HG03378 (cell line): Measurements from ENCODE around the gene MYPN.
"Not testable (repeated sequence)": the region's sequence is repeated elsewhere in the genome, so short reads cannot be mapped to it uniquely, and the experiment has no call there.

ENCODE experiments used
- ATAC-seq: cut with Tn5 transposase; IDR thresholded peaks from one replicate; pipeline ENCODE4 v1.9.1; 2021; ENCODE audit warnings: mild to moderate bottlenecking, moderate library complexity; ENCODE audit not compliant: unreplicated experiment

The MYPN gene, protein sequence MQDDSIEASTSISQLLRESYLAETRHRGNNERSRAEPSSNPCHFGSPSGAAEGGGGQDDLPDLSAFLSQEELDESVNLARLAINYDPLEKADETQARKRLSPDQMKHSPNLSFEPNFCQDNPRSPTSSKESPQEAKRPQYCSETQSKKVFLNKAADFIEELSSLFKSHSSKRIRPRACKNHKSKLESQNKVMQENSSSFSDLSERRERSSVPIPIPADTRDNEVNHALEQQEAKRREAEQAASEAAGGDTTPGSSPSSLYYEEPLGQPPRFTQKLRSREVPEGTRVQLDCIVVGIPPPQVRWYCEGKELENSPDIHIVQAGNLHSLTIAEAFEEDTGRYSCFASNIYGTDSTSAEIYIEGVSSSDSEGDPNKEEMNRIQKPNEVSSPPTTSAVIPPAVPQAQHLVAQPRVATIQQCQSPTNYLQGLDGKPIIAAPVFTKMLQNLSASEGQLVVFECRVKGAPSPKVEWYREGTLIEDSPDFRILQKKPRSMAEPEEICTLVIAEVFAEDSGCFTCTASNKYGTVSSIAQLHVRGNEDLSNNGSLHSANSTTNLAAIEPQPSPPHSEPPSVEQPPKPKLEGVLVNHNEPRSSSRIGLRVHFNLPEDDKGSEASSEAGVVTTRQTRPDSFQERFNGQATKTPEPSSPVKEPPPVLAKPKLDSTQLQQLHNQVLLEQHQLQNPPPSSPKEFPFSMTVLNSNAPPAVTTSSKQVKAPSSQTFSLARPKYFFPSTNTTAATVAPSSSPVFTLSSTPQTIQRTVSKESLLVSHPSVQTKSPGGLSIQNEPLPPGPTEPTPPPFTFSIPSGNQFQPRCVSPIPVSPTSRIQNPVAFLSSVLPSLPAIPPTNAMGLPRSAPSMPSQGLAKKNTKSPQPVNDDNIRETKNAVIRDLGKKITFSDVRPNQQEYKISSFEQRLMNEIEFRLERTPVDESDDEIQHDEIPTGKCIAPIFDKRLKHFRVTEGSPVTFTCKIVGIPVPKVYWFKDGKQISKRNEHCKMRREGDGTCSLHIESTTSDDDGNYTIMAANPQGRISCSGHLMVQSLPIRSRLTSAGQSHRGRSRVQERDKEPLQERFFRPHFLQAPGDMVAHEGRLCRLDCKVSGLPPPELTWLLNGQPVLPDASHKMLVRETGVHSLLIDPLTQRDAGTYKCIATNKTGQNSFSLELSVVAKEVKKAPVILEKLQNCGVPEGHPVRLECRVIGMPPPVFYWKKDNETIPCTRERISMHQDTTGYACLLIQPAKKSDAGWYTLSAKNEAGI (N-terminal part only)

DNA sequence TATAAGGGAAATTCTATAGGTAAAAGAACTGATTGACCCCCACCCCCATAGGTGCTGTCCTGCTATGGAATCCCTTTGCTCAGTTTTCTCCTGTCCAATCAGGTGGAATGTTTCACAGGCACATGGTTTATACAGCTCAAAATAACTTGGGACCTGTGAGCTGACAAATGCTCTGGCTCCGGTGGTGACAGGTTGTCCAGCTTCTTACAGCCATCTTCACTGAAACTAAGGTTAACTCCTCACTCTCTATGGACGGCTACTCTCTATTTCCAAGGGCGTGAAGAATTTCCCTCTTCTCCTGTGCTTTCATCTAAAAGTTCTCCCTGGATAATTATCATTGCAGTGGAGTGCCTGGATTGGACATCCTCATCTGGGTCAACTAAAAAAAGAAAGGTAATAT lies at the start of gene MYPN:
Gene MYPN, plus strand, starts transcription at position 158 of the 400 bp plus-strand sequence. CDS start 11,951 bp downstream, outside the sequence.
- no peak for ATAC-seq

DNA sequence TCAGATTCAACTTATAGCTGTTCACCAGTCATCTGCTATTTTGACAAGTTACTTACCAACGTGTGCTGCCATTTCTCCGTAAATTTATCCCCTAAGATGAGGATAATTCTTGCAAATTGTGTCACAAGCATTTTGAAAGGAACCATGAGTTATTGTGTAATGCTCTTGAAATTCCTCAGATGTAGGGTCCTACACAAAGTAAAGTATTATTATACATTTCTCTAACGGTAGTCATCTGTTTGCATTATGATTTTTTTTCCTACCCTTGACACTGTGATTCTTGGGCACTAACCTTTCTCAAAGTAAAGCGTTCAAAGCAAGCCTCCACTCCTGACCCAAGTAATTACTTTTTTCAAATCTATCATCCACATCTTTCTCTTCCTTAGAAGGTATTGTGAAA lies 42.3 kb upstream of the MYPN start:
- no peak for ATAC-seq

DNA sequence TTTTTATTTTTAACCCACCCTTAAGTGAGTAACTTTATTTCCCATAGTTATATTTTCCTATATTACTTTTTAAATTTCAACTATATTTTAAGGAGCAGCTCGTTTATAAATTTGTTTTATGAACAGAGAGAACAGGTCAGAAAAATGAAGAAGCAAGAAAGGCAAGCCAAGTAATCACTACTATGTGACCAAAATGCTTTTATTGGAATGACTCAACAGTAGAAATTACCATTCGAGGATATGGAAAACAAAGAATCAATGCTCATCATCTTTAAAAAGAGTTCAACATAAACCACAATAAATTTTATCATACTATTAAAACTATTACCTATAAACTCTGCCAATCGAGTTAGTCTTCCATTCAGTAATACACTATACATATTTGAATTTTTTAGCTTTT lies 41.8 kb upstream of the MYPN start:
- no peak for ATAC-seq

DNA sequence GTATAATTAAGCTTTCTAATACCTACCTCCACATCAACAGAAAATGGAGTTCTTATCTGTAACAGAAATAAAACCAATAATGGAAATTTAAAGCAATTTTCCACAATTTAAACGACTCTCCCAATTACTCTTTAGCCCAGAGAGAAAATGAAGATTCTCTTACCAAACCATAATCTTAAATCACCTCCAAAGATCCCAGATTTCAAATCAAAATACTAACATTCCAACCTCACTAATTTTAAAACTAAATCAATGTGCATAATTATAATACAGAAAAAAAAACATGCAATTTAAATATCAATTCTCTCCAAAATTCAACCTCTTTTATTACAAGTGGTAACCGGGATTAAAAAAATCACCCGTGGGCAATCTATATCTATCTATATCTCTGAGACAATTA lies 35.7 kb upstream of the MYPN start:
- no peak for ATAC-seq

DNA sequence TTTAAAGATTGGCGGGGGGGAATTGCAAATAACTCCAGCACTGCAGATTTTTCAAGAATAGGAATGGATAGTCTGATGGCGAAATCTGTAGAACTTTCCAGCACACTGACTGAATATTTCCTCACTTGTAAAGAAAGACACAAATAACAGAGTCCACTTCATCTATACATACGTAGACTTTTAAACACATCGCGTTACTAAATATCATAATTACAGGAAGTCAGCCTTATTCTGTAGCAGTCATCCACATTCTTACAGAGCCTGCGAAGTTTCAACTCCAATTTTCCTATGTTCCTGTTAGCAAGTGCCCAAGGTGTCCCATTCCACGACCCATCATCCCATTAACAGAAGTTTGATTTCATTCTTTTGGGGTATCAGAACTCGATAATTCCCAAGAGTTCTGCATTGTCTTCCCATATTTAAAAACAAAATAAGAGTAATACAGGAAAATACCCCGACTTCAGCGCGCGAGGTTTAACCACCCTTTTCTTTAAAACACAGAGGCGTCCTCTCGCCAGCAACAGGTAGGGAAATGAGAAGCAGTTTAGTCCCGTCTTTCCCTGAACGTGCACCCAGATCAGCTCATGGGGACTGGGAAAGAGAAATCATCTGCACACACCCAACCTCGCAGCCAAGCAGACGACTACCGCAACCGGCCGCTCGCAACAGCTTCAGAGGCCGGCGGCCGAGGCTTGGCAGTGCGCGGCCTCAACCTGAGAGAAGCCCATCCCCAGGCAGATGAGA lies 35.1 kb upstream of the MYPN start:
- no peak for ATAC-seq

DNA sequence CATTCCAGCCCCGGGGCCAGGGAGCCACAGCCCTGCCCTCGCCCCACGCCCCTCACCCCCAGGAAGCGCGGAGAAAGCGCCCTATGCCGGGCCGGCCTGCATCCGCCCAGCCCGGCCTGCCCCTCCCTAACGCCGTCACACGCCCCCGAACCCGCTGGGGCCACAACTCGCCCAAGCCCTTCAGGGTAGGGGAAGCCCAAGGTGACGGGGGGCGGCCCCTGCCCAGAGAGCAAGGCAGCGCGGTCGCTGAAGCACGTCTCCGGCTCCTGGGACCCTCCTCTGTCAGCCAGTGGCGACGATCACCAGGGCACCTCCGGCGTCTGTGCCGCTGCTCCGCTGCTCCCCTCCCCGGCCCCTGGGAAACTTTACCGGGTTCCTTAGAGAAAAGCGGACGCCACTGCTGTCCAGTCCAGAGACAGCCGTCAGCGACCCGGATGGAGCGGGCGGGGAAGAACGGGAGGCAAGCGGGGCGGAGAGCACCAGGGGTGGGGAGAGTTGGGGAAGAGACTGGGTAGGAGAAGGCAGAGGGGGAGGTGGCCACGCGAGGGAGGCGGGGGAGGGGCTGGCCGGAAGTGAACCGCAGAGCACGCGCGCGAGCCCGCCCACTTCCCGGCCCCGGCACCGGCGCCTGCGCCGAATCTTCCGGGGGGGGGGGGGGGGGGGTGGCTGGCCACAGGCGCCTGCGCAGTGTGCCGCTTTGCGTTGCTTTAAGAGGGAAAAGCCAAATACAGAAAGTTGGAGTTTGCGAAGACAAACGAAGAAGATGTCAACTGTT lies 34.3 kb upstream of the MYPN start, which contains the start of gene HERC4:
Gene HERC4, minus strand, starts transcription at position 509 of the 775 bp plus-strand sequence. CDS start 2,175 bp downstream, outside the sequence.
- peak; percentile 82 for ATAC-seq

DNA sequence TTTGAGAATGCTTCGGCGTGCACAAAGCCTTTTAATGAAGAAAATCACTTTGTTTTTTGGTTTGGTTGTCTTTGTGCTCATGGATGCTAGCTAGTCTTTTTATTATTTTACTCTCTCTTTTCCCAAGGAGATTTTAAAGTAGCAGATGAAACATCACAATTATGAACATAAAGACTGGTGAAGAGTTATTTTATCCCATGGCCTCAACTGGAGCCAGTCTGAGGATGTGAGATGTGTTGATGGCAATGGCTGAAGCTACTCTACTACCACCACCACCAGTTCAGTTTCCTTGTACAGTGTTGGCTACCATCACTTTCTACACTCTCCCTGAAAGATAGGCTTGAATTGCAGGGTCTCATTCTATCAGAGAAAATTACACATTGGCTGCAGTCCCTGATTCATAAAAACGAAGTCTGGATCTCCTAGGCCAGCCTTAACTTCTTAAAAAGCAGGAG lies 33.7 kb upstream of the MYPN start:
- ATAC-seq, result peak; percentile 3

DNA sequence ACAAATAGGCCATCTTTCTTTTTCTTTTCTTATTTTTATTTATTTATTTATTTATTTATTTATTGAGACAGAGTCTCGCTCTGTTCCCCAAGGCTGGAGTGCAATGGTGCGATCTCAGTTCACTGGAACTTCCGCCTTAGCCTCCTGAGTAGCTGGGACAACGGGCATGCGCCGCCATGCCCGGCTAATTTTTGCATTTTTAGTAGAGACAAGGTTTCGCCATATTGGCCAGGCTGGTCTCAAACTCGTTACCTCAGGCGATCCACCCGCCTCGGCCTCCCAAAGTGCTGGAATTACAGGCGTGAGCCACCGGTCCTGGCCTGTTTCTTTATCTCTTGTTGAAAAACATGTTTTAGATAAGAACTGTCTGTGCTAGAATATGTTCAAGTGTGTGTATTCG lies 33.2 kb upstream of the MYPN start:
- ATAC-seq, result not testable (repeated sequence)

DNA sequence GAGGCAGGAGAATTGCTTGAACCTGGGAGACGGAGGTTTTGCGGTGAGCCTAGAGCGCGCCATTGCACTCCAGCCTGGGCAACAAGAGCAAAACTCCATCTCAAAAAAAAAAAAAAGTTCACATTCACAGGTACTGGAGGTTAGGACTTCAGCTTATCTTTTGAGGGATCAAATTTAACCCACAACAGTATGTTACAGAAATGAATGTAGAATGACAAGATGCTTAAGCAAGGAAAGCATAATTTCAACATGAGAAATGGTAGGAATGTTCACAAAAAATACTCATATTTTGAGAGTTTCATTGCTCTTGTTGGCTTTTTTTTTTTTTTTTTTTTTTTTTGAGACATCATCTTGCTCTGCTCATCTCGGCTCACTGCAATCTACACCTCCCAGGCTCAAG lies 32.3 kb upstream of the MYPN start:
- no peak for ATAC-seq

DNA sequence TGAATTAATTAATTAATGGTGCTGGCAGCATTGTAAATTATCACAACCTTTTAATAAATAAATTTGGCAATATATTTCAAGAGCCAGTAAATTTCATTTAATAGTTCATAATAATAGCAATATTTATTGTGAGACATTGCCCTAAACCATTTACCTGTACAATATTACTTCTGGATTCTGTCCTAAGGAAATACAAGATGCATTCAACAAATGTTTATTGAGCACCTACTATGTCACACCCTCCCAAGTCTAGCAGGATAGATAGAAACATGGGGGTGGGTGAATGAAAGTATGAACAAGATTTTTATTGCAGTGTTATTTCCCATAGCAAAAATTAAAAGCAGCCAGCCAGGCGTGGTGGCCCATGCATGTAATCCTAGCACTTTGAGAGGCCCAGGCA lies 29.9 kb upstream of the MYPN start:
- ATAC-seq, result no peak

DNA sequence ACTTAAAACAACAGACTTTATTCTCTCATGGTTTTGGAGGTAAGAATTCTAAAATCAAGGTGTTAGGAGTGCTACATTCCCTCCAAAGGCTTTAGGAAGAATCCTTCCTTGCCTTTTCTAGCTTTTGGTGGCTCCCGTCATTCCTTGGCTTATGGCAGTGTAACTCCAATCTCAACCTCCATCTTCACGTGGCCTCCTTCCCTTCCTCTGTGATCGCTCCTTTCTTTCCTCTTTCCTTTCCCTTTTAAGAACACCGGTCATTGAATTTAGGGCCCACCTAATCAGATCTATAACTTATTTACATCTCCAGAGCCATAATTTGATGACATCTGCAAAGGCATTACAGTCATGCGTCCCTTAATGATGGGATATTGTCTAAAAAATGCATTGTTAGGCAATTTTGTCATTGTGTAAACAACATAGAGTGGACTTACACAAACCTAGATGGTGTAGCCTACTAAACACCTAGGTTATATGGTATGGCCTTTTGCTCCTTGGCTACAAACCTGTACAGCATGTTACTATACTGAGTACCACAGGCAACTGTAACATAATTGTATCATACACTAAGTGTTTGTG lies 28.3 kb upstream of the MYPN start:
- ATAC-seq, result no peak

DNA sequence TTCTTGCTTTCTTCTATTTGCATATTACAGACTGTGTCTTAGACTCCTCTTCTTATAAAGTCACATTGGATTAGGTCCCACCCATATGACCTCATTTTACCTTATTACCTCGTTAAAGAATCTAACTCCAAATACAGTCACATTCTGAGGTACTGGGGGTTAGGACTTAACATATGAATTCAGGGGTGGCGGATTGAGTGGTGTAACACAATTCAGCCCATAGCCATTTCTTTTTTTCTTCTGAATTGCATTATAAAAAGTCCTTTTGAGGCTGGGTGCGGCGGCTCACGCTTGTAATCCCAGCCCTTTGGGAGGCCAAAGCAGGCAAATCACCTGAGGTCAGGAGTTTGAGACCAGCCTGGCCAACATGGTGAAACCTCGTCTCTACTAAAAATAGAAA lies 27.4 kb upstream of the MYPN start:
- no peak for ATAC-seq

DNA sequence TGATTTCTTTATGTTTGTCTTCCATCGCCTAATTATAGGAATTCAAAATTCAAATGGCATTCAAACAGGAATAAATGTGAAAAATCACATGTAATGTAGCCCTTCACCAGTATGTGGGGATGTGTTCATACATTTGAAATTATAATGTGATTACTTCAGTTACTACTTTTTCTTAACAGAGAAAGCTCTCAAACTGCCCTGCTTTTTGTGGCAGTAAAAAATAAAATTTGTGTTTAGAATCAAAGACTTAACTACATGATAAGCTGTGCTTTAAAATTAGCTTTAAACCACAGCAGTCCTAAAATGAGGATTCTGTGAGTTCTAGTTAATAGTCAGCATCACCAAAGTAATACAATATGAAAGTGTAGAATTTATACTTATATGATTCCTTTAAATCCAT lies 26.4 kb upstream of the MYPN start:
- no peak for ATAC-seq

DNA sequence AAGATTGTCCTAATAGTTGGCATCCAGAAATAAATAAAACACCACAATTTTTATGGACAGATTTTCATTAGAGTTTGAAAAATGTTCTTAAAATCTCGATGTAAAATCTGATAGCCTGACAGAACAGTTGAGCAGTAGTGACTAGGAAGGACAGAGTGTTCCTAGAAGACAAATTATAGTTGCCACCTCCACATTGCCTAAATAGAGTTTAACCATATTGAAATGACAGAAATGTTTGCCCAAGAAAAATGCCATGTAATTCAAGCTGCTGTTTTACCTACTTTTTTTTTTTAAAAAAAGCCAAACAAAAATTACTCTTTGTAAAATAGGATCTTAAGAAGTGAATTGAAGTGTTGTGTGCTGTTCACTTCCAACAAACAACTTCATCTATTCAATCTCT lies 25.3 kb upstream of the MYPN start:
- no peak for ATAC-seq

DNA sequence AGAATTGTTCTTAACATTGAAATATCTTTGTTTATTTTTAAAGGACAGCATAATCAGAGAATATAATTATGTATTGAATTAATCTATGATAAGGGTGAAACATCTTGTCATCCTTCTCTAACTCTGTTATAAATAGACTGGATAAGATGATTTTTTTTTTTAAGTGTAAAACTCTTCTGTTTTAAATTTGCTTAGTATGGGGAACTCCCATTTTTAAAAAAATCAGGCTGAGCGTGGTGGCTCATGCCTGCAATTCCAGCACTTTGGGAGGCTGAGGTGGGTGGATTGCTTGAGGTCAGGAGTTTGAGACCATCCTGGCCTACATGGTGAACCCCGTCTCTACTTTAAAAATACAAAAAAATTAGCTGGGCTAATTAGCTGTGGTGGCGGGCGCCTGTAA lies 24.8 kb upstream of the MYPN start:
- ATAC-seq, result no peak

DNA sequence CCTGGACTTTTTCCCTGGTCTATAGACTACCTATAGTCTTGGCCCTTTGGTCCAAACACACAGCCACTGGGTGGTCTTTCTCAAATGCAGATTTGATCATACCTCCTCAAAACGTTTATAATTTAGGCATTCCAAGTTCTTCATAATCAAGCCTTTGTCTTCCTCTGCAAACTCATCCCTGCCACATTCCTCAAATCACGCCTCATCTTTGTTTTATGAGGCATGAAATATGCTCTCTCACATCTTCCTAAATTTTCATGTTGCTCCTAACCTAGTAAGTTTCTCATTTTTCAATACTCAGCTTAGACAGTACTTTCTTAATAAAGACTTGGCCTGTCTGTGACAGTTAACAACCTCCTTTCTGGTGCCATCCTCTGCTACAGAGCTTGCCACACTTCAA lies 23.3 kb upstream of the MYPN start:
- ATAC-seq, result no peak

DNA sequence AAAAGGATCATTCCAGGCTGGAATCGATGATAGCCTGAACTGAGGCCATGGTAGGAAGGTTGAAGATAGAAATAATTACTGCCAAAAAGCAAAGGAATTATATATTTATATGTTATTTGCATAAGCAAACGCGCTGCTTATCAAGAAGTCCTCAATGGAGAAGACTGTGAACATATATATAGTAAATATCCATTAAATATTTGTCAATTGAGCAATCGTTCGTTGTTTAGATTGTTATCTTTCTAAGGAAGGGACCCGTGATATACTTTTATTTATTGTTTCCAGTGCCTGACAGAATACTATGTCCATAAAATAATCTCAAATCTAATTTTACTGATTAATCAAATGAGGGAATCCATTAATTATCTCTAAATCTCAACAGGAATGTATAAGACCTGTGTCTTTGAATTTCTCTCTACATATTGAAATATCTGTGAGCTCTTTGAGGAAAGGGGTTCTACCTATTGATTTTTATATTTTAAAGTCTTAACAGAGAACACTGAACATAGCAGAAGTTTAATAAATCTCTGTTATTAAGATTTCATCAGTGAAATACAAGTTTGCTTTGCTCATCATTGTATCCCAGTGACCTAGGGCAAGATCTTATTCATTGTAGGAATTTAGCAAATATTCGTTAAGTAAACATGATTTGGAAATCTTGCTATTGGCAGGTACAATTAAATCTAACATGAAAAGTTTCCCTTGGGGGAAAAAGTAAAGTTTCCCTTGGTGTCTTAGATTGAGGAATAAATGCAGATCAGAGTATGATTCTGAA lies 22.2 kb upstream of the MYPN start:
- ATAC-seq, result no peak

DNA sequence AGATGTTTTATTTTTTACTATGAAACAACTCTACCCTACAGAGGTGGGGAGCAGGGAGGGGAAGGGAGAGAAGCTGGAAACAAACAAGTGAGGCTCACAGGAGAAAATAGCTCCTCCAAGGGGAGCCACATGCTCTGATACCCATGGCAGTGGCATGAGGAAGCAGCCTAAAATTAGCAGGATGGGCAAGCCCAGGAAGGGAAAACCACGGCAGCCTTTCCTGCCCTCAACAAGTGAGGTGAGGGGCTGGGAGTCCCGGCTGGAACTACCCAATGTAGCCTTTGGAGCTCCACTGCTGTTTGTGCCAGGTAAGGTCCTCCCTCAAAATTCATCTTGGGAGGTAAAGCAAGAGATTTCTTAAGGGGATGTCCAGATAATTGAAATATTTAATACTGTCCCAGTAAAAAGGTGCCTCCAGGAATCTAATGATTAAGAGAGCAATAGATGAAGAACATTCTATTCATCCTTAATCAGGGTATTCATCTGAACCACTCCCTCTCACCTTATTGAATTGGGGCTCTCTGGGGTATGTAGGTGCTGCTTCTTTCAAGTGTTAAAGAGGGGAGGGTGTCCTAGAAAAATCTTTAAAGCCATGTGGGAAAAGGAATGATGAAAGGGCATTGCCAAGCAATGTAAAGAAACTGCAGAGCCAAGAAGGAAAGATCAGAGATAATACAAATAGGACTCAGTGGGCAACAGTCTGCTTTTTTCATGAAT lies 21.4 kb upstream of the MYPN start:
- ATAC-seq, result no peak
